Activated CD8-positive, alpha-beta memory T cell treated with anti-CD3 and anti-CD28 coated beads, Interleukin-2, amount 50 U/mL, for 24 hours (primary cell): ENCODE results near the gene FLT1.

Experiments used
- DNase-seq: peaks from one replicate; pipeline ENCODE4 v3.0.0-alpha.2; 2020; ENCODE audit errors: extremely low read depth

Gene FLT1

GRCh38 chr13:28387740-28388501, 107.0 kb downstream of the FLT1 start:
- no peak for DNase-seq

GRCh38 chr13:28385362-28385761, 109.6 kb downstream of the FLT1 start:
- no peak for DNase-seq

DNA sequence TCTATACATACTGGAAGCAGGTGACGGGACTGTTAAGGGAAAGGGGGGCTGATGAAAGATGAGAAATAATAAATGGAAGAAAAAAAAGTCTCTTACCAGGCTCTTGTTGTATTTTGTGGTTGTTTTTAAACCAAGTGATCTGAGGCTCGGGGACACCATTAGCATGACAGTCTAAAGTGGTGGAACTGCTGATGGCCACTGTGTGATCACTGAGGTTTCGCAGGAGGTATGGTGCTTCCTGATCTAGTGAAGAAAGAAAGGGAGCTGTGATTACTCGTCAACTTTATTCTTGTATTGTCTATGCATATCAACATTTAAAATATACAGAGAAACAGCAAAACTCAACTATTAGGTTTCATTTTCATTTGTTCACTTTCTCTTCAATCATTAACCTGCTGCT, 110.1 kb downstream of the FLT1 start:
- no peak for DNase-seq

DNA sequence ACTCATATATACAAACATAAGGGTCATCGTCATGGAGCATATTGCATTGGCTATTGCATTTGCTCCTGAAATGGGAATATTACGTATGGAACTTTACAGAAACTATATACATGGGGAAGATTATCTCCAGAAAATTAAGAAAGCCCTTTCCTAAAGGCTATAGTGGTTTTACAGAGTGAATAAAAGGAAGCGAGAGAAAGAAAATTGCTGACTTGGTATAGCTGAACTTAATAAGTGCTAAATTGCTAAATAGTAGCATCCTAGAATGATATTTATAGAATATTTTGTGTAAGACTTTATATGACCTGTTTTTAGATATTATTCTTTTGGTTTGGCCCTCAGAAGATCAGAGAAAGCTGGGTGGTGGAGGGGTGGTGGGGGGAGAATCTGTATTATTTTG, 114.6 kb downstream of the FLT1 start:
- no peak for DNase-seq

GRCh38 chr13:28379371-28380083, 115.4 kb downstream of the FLT1 start:
- no peak for DNase-seq

- no peak for DNase-seq
Observed at GRCh38 chr13:28376604-28377003, 118.3 kb downstream of the FLT1 start.

GRCh38 chr13:28375250-28375930, 119.5 kb downstream of the FLT1 start:
- DNase-seq: no peak

DNA sequence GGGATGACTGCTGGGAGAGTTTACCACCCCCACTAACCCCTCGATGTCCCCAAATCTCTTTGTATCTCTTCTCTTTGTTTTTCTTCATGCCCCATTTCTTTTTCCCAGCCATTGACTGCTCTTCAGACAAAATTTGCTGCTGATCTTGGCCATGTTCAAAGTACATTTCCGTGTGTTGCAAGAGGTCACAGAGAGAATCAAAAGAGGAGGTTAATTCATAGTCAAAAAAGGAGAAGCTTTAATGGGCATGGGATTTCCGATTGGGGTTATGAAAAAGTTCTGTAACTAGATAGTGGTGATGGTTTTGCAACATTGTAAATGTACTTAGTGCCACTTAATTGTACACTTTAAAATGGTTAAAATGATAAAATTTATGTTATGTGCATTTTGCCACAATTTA, 121.1 kb downstream of the FLT1 start:
- DNase-seq: no peak

DNA sequence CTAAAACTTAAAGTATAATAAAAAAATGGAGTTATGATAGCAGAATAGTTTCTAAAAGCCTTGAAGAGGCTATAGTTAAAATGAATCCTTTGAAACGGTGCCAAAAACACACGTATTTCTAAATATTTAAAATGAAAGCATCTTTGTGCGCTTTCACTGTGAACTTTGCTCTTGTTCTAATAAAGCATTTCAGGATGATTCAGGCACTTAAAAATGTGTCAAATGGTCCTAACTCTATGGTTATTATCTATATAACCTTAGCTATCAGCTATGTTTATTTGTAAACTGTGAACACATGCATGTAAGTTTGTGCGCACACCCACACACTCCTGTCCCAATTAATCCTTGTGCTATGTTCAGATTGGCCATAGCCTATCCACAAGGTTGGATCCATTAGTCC, 124.5 kb downstream of the FLT1 start:
- no peak for DNase-seq

DNA sequence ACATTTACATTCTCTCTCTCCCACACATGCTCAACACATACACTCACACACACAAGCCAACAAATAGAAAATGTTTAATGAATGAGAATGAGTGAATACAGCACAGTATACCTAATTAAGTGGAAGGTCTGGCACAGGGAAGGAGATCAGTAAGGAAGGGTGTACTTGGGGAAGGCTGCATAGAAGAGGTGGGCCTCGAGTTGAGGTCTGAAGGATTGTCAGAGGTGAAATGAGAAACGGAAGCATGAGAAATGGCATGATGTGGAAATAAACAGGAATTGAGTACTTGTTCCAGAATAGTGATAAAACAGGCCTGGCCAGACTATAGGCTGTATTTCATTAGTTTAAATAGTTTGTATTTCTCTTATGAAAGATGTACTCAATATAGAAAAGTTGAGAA, 136.2 kb downstream of the FLT1 start:
- no peak for DNase-seq

DNA sequence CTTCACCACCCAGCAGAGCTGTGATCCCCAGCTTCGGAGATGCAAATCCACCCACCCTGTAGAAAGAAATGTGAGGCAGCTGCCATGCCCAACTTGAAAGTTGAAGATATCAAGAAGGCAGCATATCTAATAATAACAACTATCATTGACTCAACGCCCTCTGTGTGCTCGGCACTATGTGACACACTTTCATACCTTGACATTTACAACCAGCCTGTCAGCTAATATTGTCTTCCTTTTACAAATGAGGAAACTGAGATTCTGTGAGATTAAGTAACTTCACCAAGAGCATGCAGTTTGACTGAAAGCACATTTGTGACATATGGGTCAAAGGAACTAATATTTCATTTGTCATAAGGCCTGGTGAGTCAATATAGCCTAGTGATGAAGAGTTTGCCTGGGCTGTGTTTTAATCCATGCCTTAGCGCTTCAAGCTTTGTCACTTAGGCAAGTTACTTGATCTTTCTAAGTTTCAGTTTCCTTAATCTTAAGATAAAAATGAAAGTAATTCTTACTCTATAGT, 137.0 kb downstream of the FLT1 start:
- DNase-seq: no peak

- DNase-seq: no peak
Observed at GRCh38 chr13:28357247-28357825, 137.6 kb downstream of the FLT1 start.

- no peak for DNase-seq
Observed at GRCh38 chr13:28356561-28357021, 138.3 kb downstream of the FLT1 start.

- no peak for DNase-seq
Observed at GRCh38 chr13:28355822-28356371, 139.0 kb downstream of the FLT1 start.

DNA sequence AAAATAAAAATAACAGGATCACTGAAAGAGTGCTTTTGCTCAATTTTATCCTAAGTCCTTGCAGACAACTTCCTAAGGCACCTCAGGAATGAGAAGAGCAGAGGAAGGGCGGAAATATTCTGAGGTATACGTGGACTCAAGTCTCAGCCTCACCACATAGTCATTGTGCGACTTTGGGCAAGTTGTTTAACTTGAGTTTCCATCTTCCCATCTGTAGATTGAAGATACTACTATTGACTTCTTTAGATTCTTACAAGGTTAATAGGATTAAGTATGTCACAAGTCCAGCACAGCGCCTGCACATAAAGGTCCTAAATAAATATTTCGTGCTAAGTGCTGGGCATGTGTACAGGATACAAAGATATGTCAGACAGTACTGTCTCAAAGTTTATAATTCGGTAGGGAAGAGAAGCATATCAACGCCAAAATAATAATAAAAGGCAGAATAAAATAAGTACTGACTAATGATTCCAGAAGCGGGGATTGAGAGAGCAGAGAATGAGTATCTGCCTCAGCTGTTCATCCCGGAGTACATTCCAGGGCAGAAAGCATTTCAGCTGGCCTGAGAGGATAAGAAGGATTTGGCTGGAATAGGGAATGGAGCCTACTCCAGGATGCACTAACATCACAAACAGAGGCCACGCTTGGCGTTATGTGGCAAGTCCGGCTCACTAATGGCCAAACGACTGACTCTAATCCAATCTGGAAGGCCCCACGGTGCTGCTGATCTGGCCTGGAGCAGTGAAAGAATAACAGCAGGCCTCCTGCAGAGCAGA, 139.7 kb downstream of the FLT1 start:
- DNase-seq: no peak

DNA sequence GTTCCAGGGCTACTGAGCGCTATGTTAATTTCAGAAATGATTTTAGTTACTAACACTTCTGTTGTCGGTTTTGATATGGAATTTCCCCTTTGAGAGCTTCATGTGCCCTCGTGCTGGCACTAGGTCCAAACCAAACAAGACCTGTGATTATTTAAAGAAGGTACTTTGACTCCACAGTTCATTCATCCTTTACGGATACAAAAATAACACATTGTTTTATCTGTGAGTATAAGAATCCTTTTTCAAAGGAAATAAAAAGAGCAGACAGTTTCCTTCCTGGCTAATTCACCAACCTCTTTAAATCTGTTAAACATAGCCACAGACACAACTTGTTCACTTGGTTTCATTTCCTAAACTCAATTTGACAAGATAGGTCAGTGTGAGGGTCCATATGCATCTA, 141.2 kb downstream of the FLT1 start:
- no peak for DNase-seq

- no peak for DNase-seq
Observed at GRCh38 chr13:28349907-28350654, 144.8 kb downstream of the FLT1 start.

DNA sequence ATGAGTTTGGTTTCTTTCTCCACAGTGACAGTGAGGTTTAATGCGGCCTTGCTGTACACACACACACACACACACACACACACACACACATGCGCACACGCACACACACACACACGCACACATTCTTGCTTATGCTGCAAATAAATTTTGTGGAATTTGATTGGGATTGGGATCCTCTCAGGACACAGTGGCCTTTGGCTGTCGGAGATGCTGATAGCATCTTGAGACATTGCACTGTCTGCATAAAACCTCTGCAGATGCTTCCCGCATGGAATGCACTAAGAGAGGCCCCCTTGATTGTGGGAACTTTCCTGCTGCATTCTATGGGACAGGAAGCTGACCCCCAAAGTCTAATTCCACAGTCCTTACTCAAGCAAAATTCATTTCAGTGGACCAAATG, 145.6 kb downstream of the FLT1 start:
- no peak for DNase-seq

DNA sequence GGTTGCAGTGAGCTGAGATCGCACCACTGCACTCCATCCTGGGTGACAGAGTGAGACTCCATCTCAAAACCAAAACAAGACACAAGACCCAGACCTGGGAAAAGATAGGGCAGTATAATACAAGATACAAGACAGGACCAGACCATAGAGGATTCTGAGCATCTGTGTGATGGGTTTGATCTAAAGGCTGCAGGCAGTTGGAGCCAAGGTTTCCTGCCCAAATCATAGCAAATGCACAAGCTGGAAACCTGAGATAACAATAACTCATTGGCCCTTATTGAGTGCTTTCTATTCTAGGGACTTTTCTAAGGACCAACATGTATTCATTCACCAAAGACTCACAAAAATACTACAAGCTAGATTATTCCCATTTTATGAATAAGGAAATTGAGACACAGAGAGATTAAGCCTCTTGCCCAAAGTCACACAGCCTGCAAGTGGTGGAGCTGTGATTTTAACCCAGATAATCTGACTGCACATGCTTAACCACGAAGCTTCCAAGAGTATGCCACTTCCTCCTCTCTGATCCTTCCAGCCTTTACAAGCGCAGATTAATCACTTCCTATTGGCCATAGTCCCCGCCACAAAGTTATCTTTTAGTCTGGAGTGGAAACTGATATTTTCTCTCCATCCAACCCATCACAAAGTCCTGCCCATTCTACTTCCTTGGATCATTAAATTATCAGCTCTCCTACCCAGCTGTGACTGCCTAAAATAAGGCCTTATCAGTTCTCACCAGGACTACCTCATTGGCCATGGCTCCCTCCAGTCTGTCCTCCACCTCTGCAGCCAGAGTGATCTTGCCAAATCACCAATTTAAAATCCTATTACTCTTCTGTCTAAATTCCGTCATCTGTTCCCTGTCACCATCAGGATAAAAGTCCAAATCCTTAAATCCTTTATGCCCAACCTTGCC, 147.2 kb downstream of the FLT1 start:
- DNase-seq: no peak
